ENCODE results near the gene GPC5. TPM values are rescaled to one million over a fixed set of nuclear protein-coding genes. Genes with fewer than 3 reads are reported as not detected.

Gene GPC5
- total and polyA plus RNA-seq, 9 donors: 0.10 to 1.5 (median 0.38) TPM

GRCh38 chr13:91563799-91564198, 165.4 kb downstream of the GPC5 start:
- intact Hi-C loops (cut with DNase I): no loop called here
- H3K27me3 ChIP-seq: no peaks in the 10 kb centered on the region
- WGBS, 3 donors: 56 to 74% (median 74%) methylated on average over 5 of the region's 5 CpGs
- H3K4me1 ChIP-seq (ENCODE audit: insufficient read depth): no peaks in the 10 kb centered on the region
- no peak for TF ChIP-seq POLR2A (IDR thresholded peaks at IDR 0.05)
- TF ChIP-seq CTCF (IDR thresholded peaks at IDR 0.05): no peak
- no peak for TF ChIP-seq EP300 (IDR thresholded peaks at IDR 0.05)
- no peaks in the 10 kb centered on the region for H3K9me3 ChIP-seq
- no peak overlapping the region for H3K4me3 ChIP-seq
- no peaks in the 10 kb centered on the region for H3K36me3 ChIP-seq
- H3K27ac ChIP-seq: no peak overlapping the region
- no peak for DNase-seq

GRCh38 chr13:91564396-91564795, 166.0 kb downstream of the GPC5 start:
- WGBS, 3 donors: 72 to 77% (median 74%) methylated on average over 4 of the region's 4 CpGs
- DNase-seq: no peak
- intact Hi-C loops (cut with DNase I): no loop called here
- Histone ChIP-seq H3K9me3 (no peaks in the 10 kb centered on the region), H3K4me3 (no peak overlapping the region), H3K36me3 (no peaks in the 10 kb centered on the region), H3K27ac (no peak overlapping the region), H3K4me1 (ENCODE audit: insufficient read depth) (no peaks in the 10 kb centered on the region), H3K27me3 (no peaks in the 10 kb centered on the region)
- TF ChIP-seq EP300 (IDR thresholded peaks at IDR 0.05) (no peak), CTCF (IDR thresholded peaks at IDR 0.05) (no peak), POLR2A (IDR thresholded peaks at IDR 0.05) (no peak)

- H3K4me1 ChIP-seq (ENCODE audit: insufficient read depth): no peaks in the 10 kb centered on the region
- DNase-seq: no peak
- no peak overlapping the region for H3K4me3 ChIP-seq
- WGBS, 3 donors: 53 to 93% (median 59%) methylated on average over 5 of the region's 5 CpGs
- intact Hi-C loops (cut with DNase I): no loop called here
- TF ChIP-seq POLR2A (IDR thresholded peaks at IDR 0.05) (no peak), EP300 (IDR thresholded peaks at IDR 0.05) (no peak), CTCF (IDR thresholded peaks at IDR 0.05) (no peak)
- no peaks in the 10 kb centered on the region for H3K9me3 ChIP-seq
- no peak overlapping the region for H3K27ac ChIP-seq
- no peaks in the 10 kb centered on the region for H3K36me3 ChIP-seq
- no peaks in the 10 kb centered on the region for H3K27me3 ChIP-seq
Measured at GRCh38 chr13:91565296-91565695, 166.9 kb downstream of the GPC5 start.

GRCh38 chr13:91567485-91568207, 169.2 kb downstream of the GPC5 start:
- intact Hi-C loops (cut with DNase I): no loop called here
- Histone ChIP-seq H3K36me3 (no peaks in the 10 kb centered on the region), H3K9me3 (no peaks in the 10 kb centered on the region), H3K27me3 (no peaks in the 10 kb centered on the region), H3K27ac (no peak overlapping the region), H3K4me3 (no peak overlapping the region), H3K4me1 (ENCODE audit: insufficient read depth) (no peaks in the 10 kb centered on the region)
- no peak for TF ChIP-seq POLR2A (IDR thresholded peaks at IDR 0.05)
- TF ChIP-seq CTCF (IDR thresholded peaks at IDR 0.05): no peak
- no peak for TF ChIP-seq EP300 (IDR thresholded peaks at IDR 0.05)
- 57 to 72% (median 57%) methylated on average over 5 of the region's 5 CpGs for WGBS, 3 donors
- no peak for DNase-seq

Data from ovary (tissue), 9 donors.